ENCODE data around the gene SLIT3.
"Not testable (repeated sequence)": the region's sequence is repeated elsewhere in the genome, so short reads cannot be mapped to it uniquely, and the experiment has no call there.

The SLIT3 gene

DNA sequence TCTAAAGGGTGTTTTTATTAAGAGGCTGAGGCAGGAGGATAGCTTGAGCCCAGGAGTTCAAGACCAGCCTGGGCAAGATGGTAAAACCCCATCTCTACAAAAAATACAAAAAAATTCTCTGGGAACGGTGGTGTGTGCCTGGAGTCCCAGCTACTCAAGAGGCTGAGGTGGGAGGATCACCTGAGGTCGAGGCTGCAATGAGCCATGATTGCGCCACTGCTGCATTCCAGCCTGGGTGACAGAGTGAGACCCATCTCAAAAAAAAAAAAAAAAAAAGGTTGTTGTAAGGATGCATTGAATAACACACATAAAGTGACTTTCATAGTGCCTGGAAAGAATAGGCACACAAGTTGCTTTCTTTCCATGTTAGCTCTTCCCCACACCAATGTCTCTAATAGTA lies 662.1 kb downstream of the SLIT3 start:
- DNase-seq (ENCODE audit: extremely low read depth in 1 of 2, low read depth in 1 of 2): not testable (repeated sequence)

- DNase-seq (ENCODE audit: extremely low read depth in 1 of 2, low read depth in 1 of 2): no peak
These were observed 663.1 kb downstream of the SLIT3 start for GRCh38 chr5:168637793-168638192.

DNA sequence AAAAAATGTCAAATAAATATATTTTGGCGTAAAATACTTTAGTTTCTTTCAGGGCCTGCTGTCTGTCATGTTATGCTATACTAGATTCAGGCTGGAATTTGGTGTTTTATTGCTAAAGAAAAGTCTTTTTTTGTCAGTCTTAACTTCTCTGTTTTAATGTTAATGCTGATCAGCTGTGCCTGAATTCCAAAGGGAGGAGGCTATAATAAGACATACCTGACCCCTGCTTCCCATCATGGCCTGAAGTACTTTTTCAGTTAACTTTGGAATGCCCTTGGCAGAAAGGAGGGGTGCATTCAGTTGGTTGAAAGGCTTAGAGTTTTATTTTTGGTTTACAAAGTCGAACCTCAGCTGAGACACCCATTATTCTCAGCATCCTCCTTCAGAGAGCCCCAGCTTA lies 663.7 kb downstream of the SLIT3 start:
- DNase-seq (ENCODE audit: extremely low read depth in 1 of 2, low read depth in 1 of 2): no peak

GRCh38 chr5:168630958-168631357 lies 670.0 kb downstream of the SLIT3 start:
- not testable (repeated sequence) for DNase-seq (ENCODE audit: extremely low read depth in 1 of 2, low read depth in 1 of 2)

DNA sequence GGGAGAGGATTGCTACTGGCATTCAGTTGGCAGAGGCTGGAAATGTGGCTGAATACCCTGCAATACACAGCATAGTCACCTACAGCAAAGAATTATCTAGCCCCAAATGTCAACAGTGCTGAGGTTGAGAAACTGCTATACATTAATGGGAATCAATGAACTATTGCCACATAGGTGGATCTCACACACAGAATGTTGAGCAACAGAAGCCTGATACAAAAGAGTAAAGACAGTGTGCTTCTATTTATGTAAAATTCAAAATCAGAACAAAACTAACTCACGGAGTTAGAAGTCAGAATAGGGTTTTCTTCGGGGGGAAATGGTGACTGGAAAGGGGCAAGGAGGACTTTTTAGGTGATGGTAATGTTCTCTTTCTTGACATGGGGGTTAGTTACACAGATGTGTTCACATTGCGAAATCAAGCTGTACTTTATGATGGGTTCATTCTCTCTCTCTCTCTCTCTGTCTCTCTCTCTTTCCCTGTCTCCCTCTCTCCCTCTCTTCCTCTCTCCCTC lies 676.0 kb downstream of the SLIT3 start:
- no peak for DNase-seq (ENCODE audit: extremely low read depth in 1 of 2, low read depth in 1 of 2)

GRCh38 chr5:168620807-168621206 lies 680.1 kb downstream of the SLIT3 start:
- DNase-seq (ENCODE audit: extremely low read depth in 1 of 2, low read depth in 1 of 2): no peak

DNA sequence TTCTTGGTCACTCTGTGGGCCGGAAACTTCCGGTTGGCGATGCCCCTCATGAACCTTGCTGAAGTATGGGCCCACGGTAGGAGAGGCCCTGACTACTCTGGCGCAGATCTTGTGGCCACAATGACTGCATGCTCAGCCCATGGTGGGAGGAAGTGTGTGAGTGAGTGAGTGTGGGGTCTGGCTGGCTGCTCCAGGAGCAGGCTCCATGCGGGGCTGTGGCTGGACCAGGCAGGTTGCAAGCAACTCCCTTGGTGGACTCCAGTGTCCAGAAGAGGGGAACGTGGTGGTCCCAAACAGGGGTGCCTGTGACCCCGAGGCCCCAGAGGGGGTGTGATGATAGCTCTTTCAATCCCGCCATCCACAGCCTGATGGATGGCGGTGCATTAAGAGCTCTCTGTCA lies 686.3 kb downstream of the SLIT3 start:
- no peak for DNase-seq (ENCODE audit: extremely low read depth in 1 of 2, low read depth in 1 of 2)

DNA sequence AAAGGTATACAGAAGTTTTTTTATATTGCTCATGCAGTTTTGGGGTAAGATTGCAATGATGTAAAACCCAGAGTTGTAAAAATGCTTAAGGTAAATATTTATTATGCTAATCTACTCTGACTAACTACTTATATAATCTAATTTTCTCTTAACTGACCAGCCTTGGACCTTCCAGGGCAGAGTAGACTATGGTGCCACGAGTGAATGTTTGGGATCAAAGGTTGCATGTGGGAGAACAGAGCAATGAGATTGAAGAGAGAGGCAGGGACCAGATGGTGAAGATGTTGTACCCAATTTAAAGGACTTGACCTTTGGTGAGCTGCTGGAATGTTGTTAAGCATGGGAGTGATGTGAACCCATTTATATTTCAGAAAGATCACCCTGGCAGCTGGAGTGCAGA lies 686.9 kb downstream of the SLIT3 start:
- DNase-seq (ENCODE audit: extremely low read depth in 1 of 2, low read depth in 1 of 2): no peak

DNA sequence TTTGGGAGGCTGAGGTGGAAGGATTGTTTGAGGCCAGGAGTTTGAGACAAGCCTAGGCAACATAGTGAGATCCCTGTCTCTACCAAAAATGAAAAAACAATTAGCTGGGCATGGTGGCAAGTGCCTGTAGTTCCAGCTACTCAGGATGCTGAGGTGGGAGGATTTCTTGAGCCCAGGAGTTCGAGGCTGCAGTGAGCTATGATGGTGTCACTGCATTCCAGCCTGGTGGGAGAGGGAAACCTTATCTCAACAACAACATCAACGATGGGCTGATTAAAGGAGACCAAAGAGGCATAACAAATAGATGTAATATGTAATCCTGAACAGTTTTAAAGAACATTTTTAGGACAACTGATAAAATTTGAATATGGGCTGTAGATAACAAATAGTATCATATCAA lies 687.5 kb downstream of the SLIT3 start:
- DNase-seq (ENCODE audit: extremely low read depth in 1 of 2, low read depth in 1 of 2): no peak

- no peak for DNase-seq (ENCODE audit: extremely low read depth in 1 of 2, low read depth in 1 of 2)
These were observed 687.9 kb downstream of the SLIT3 start for GRCh38 chr5:168612996-168613395.

DNA sequence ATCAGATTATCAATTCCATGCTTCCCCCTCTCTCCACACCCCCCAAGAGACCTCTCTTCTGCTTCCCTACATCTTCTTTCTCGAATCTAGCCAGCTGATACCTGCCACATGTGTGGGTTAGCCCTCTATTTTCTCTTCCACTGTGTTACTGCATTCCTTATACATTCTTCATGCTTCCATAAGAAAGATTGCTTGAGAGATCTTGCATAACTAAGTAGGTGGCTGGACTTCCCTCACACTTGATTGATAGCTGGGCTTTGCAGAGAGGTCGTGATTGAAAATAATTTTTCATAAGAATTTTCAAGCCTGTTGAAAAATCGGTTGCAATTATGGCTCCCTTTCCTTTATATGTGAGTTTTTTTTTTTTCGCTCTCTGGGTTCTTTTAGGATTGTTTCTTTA lies 688.8 kb downstream of the SLIT3 start:
- no peak for DNase-seq (ENCODE audit: extremely low read depth in 1 of 2, low read depth in 1 of 2)
